Stomach (tissue), 4 donors: ENCODE results near the gene ALK.

Experiments
- CTCF ChIP-seq, 7 experiments: fragments of 450-650 bp in 4 of 7; fragments of 200-600 bp in 3 of 7; sonication (generic) in 3 of 7; IDR thresholded peaks; one replicate each; pipeline ENCODE4 v1.5.1; 2016 to 2019; ENCODE audit warnings: antibody characterized with exemption in 7 of 7, control low read depth in 2 of 7, mild to moderate bottlenecking in 1 of 7
- EP300 ChIP-seq: sonication (generic); formaldehyde crosslinking; IDR thresholded peaks from one replicate; pipeline ENCODE4 v1.6.1; 2017; ENCODE audit warnings: antibody characterized with exemption
- POLR2A ChIP-seq, 4 donors: fragments of 450-650 bp; IDR thresholded peaks; one replicate each; pipeline ENCODE4 v1.6.1; 2016; ENCODE audit warnings: antibody characterized with exemption in 4 of 4, control low read depth in 2 of 4, mild to moderate bottlenecking in 1 of 4, moderate library complexity in 1 of 4

- TF ChIP-seq CTCF (IDR thresholded peaks at IDR 0.05): no peak
- TF ChIP-seq EP300: no peak
- TF ChIP-seq POLR2A (IDR thresholded peaks at IDR 0.05): no peak
Observed at GRCh38 chr2:29262681-29263260, 658.6 kb downstream of the ALK start.
